IMR-90 (cell line): ENCODE measurements around the gene MAP2K5. TPM values are rescaled to one million over a fixed set of nuclear protein-coding genes. Genes with fewer than 3 reads are reported as not detected.

ENCODE experiments used
- ATAC-seq: fragments of 200-7000 bp; cut with Tn5 transposase; 2 replicates; pipeline ENCODE4 v1.9.1; 2020; ENCODE audit warnings: low read depth, mild to moderate bottlenecking, moderate library complexity
- BruUV-seq: library from RNA; stranded (reverse); fragments of 400-500 nt; replicated peaks from 2 replicates; lab custom pipeline; 2021; lab: Mats Ljungman, UMichigan
- CTCF ChIA-PET: fragments of 300-600 bp; formaldehyde crosslinking; extraction: SDS; loops from one replicate; lab custom pipeline; 2021; ENCODE audit warnings: antibody characterized with exemption; lab: Yijun Ruan, JAX
- POLR2A ChIA-PET: fragments of 300-600 bp; sonication (Branson Sonifier 250); formaldehyde crosslinking; loops from one replicate; lab custom pipeline; 2022; ENCODE audit warnings: antibody characterized with exemption; ENCODE audit not compliant: unreplicated experiment; lab: Charles Lee
- DNase-seq: peaks from one replicate; pipeline ENCODE4 v3.0.0; 2013
- H2AFZ ChIP-seq: replicated peaks from 2 replicates; pipeline ENCODE3; 2013; ENCODE audit warnings: low read length, mild to moderate bottlenecking; ENCODE audit not compliant: poor library complexity
- H2AK5ac ChIP-seq: 2 replicates; pipeline ENCODE4 v1.6.1; 2013; ENCODE audit warnings: low read depth, low read length, inconsistent platforms
- H2AK9ac ChIP-seq: replicated peaks from 2 replicates; pipeline ENCODE3; 2013; ENCODE audit warnings: mild to moderate bottlenecking, low read depth, low read length, moderate library complexity; ENCODE audit not compliant: poor library complexity
- H2BK120ac ChIP-seq: 2 replicates; pipeline ENCODE4 v1.6.1; 2013; ENCODE audit warnings: low read depth, low read length, inconsistent platforms
- H2BK15ac ChIP-seq: 3 replicates; pipeline ENCODE4 v1.6.1; 2013; ENCODE audit warnings: low read depth, low read length, inconsistent platforms
- H2BK20ac ChIP-seq: 2 replicates; pipeline ENCODE4 v1.6.1; 2013; ENCODE audit warnings: low read depth, mild to moderate bottlenecking, inconsistent platforms, low read length, moderate library complexity
- H2BK5ac ChIP-seq: 2 replicates; pipeline ENCODE4 v1.6.1; 2013; ENCODE audit warnings: mild to moderate bottlenecking, low read depth, low read length, inconsistent platforms; ENCODE audit not compliant: poor library complexity, severe bottlenecking
- H3K14ac ChIP-seq: replicated peaks from 2 replicates; pipeline ENCODE4 v1.6.1; 2013; ENCODE audit warnings: low read depth, low read length, inconsistent platforms
- H3K18ac ChIP-seq: 2 replicates; pipeline ENCODE4 v1.6.1; 2013; ENCODE audit warnings: low read depth, low read length, control low read depth
- H3K23ac ChIP-seq: 2 replicates; pipeline ENCODE4 v1.6.1; 2013; ENCODE audit warnings: low read depth, low read length, inconsistent platforms
- H3K27ac ChIP-seq: 2 replicates; pipeline ENCODE4 v1.5.1; 2013; ENCODE audit warnings: mild to moderate bottlenecking, control low read depth, low read length; ENCODE audit not compliant: insufficient read depth
- H3K27me3 ChIP-seq: 2 replicates; pipeline ENCODE4 v1.6.1; 2013; ENCODE audit warnings: low read length; ENCODE audit not compliant: control insufficient read depth, insufficient read depth
- H3K36me3 ChIP-seq: 2 replicates; pipeline ENCODE4 v1.6.1; 2013; ENCODE audit warnings: low read length, mixed read lengths; ENCODE audit not compliant: control insufficient read depth, insufficient read depth
- H3K4ac ChIP-seq: 2 replicates; pipeline ENCODE4 v1.6.1; 2013; ENCODE audit warnings: low read depth, low read length, inconsistent platforms
- H3K4me1 ChIP-seq: 2 replicates; pipeline ENCODE4 v1.6.1; 2013; ENCODE audit warnings: low read length, mixed read lengths; ENCODE audit not compliant: control insufficient read depth, insufficient read depth
- H3K4me2 ChIP-seq: 2 replicates; pipeline ENCODE4 v1.6.1; 2013; ENCODE audit warnings: low read depth, mild to moderate bottlenecking, control low read depth, low read length, moderate library complexity
- H3K4me3 ChIP-seq: 2 replicates; pipeline ENCODE4 v1.5.1; 2013; ENCODE audit warnings: low read depth, mild to moderate bottlenecking, control low read depth, low read length, moderate library complexity; ENCODE audit not compliant: insufficient read depth
- H3K56ac ChIP-seq: 2 replicates; pipeline ENCODE4 v1.6.1; 2013; ENCODE audit warnings: low read length, inconsistent platforms; ENCODE audit not compliant: insufficient read depth; ENCODE audit errors: extremely low read depth
- H3K79me1 ChIP-seq, 2 experiments: 2 replicates each; pipeline ENCODE4 v1.6.1; 2013; ENCODE audit warnings: low read length in 2 of 2, inconsistent platforms in 1 of 2, low read depth in 1 of 2
- H3K9ac ChIP-seq: 2 replicates; pipeline ENCODE4 v1.6.1; 2013; ENCODE audit warnings: low read depth, low read length, control low read depth
- H3K9me1 ChIP-seq: 2 replicates; pipeline ENCODE4 v1.6.1; 2013; ENCODE audit warnings: low read length, inconsistent platforms; ENCODE audit not compliant: insufficient read depth
- H3K9me3 ChIP-seq: 2 replicates; pipeline ENCODE4 v1.6.1; 2013; ENCODE audit warnings: low read length; ENCODE audit not compliant: control insufficient read depth, insufficient read depth
- H4K20me1 ChIP-seq: 2 replicates; pipeline ENCODE4 v1.6.1; 2013; ENCODE audit warnings: low read length, inconsistent platforms; ENCODE audit not compliant: insufficient read depth
- H4K5ac ChIP-seq: 2 replicates; pipeline ENCODE4 v1.6.1; 2013; ENCODE audit warnings: mild to moderate bottlenecking, low read depth, low read length, control low read depth
- H4K8ac ChIP-seq, 2 experiments: 2 replicates each; pipeline ENCODE4 v1.6.1; 2013; ENCODE audit warnings: low read depth in 2 of 2, low read length in 2 of 2, control low read depth in 1 of 2, inconsistent platforms in 1 of 2
- H4K91ac ChIP-seq: 2 replicates; pipeline ENCODE4 v1.6.1; 2013; ENCODE audit warnings: low read depth, low read length, inconsistent platforms; ENCODE audit not compliant: insufficient read depth
- BHLHE40 ChIP-seq: fragments of 150-350 bp; IDR thresholded peaks from 2 replicates; pipeline ENCODE4 v1.6.1; 2016; ENCODE audit warnings: mild to moderate bottlenecking, low read depth, low read length
- CEBPB ChIP-seq: IDR thresholded peaks from 2 replicates; pipeline ENCODE4 v1.6.1; 2012; ENCODE audit warnings: low read depth, low read length, improper control_type of control experiment
- CHD1 ChIP-seq: IDR thresholded peaks from 2 replicates; pipeline ENCODE4 v1.6.1; 2012; ENCODE audit warnings: low read depth, low read length, improper control_type of control experiment
- FOS ChIP-seq: fragments of 150-350 bp; IDR thresholded peaks from 2 replicates; pipeline ENCODE4 v1.6.1; 2016; ENCODE audit warnings: low read depth, low read length
- MAFK ChIP-seq: IDR thresholded peaks from 2 replicates; pipeline ENCODE4 v1.6.1; 2012; ENCODE audit warnings: low read depth, low read length, improper control_type of control experiment
- MAZ ChIP-seq: IDR thresholded peaks from 2 replicates; pipeline ENCODE4 v1.6.1; 2012; ENCODE audit warnings: low read depth, mild to moderate bottlenecking, low read length, improper control_type of control experiment, moderate library complexity, borderline replicate concordance
- NFE2L2 ChIP-seq: fragments of 150-350 bp; IDR thresholded peaks from 2 replicates; pipeline ENCODE4 v1.6.1; 2016; ENCODE audit warnings: low read depth, mild to moderate bottlenecking, low read length
- POLR2A ChIP-seq: IDR thresholded peaks from 2 replicates; pipeline ENCODE4 v1.6.1; 2012; ENCODE audit warnings: mild to moderate bottlenecking, low read depth, low read length
- RAD21 ChIP-seq: IDR thresholded peaks from 2 replicates; pipeline ENCODE4 v1.6.1; 2012; ENCODE audit warnings: low read length, improper control_type of control experiment
- RCOR1 ChIP-seq: IDR thresholded peaks from 2 replicates; pipeline ENCODE4 v1.6.1; 2012; ENCODE audit warnings: mild to moderate bottlenecking, low read length, improper control_type of control experiment; ENCODE audit not compliant: insufficient replicate concordance
- SMC3 ChIP-seq: fragments of 150-350 bp; IDR thresholded peaks from 2 replicates; pipeline ENCODE4 v1.6.1; 2016; ENCODE audit warnings: low read depth, mild to moderate bottlenecking, antibody characterized with exemption, low read length, moderate library complexity
- WGBS, 2 experiments: methylation state at CpG; one replicate each; pipeline versions ENCODE4 v1.1.5 to v1.1.7; 2013; ENCODE audit warnings: missing lambda C conversion rate in 2 of 2; ENCODE audit not compliant: insufficient read length in 1 of 2; ENCODE audit errors: extremely low coverage in 2 of 2; 5-methylcytosine and 5-hydroxymethylcytosine counted together
- dilution Hi-C: fragments of 300-500 bp; cut with HindIII; formaldehyde crosslinking; loops from one replicate; pipeline ENCODE4 v1.14.3; 2018; ENCODE audit warnings: low sequenced_read_pairs; ENCODE audit not compliant: unreplicated experiment
- in situ Hi-C: fragments of 300-500 bp; cut with MboI; formaldehyde crosslinking; loops from 3 replicates; pipeline ENCODE4 v1.14.3; 2019; ENCODE audit warnings: low sequenced_read_pairs, inconsistent platforms, mixed read lengths
- intact Hi-C: fragments of 100-400 bp; cut with micrococcal nuclease; formaldehyde crosslinking; loops from 2 replicates; pipeline ENCODE4 v1.10.0; 2022
- polyA plus RNA-seq, 3 experiments: library from polyadenylated mRNA; depleted of rRNA; stranded (reverse); fragments of >200 nt; gene quantifications; 2 replicates each; pipeline ENCODE4 v1.2.3, GENCODE V29; 2012; ENCODE audit warnings: low replicate concordance in 1 of 3
- total RNA-seq: library from RNA; depleted of rRNA; stranded (reverse); fragments of >200 nt; gene quantifications from 2 replicates; pipeline ENCODE4 v1.2.3, GENCODE V29; 2012
- TF ChIP-seq, protein P1 (sequence below): fragments of 150-350 bp; IDR thresholded peaks from 2 replicates; pipeline ENCODE4 v1.6.1; 2017; ENCODE audit warnings: mild to moderate bottlenecking, antibody characterized with exemption, low read length, low read depth
- TF ChIP-seq, protein P2 (sequence below): fragments of 150-350 bp; IDR thresholded peaks from 2 replicates; pipeline ENCODE4 v1.6.1; 2016; ENCODE audit warnings: low read depth, mild to moderate bottlenecking, low read length, moderate library complexity, borderline replicate concordance

MAP2K5 gene
- total and polyA plus RNA-seq, 2 of the 4 experiments (the other 2 are of a cell fraction): 1.6 to 6.1 TPM

DNA sequence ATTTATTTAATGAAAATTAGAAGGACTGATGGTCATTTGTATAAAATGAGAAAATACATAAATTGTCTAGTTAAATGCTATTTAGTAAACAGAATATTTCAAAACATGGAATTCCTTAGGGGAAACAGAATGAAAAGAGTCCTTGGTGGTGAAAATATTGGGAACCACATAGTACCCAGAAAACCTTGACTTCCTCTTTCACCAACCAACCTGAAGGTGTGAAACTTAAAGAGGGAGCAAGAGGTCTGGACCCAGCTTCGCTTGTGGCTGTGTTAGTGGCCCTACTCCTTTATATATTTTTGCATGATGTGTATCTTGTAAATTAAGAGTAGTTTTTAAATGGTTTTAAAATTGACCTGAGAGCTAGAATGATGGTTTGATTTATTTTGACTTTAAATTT, 64.2 kb downstream of the MAP2K5 start:
- H2BK120ac ChIP-seq: no peak overlapping the region
- no peaks in the 10 kb centered on the region for H3K36me3 ChIP-seq
- no peak overlapping the region for H2AFZ ChIP-seq
- no peak overlapping the region for H3K9ac ChIP-seq
- no peak overlapping the region for H3K18ac ChIP-seq
- no peak overlapping the region for H2AK9ac ChIP-seq
- peaks cover 3% of the 10 kb centered on the region; the same call in 1 of the 2 replicates for H3K4me1 ChIP-seq
- TF ChIP-seq MAFK (no peak), RAD21 (no peak), BHLHE40 (no peak), RCOR1 (no peak), SMC3 (no peak), POLR2A (no peak), CEBPB (no peak), NFE2L2 (no peak), MAZ (no peak), CHD1 (no peak), FOS (no peak)
- TF ChIP-seq, protein P1, sequence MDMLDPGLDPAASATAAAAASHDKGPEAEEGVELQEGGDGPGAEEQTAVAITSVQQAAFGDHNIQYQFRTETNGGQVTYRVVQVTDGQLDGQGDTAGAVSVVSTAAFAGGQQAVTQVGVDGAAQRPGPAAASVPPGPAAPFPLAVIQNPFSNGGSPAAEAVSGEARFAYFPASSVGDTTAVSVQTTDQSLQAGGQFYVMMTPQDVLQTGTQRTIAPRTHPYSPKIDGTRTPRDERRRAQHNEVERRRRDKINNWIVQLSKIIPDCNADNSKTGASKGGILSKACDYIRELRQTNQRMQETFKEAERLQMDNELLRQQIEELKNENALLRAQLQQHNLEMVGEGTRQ: no peak
- TF ChIP-seq, protein P2, sequence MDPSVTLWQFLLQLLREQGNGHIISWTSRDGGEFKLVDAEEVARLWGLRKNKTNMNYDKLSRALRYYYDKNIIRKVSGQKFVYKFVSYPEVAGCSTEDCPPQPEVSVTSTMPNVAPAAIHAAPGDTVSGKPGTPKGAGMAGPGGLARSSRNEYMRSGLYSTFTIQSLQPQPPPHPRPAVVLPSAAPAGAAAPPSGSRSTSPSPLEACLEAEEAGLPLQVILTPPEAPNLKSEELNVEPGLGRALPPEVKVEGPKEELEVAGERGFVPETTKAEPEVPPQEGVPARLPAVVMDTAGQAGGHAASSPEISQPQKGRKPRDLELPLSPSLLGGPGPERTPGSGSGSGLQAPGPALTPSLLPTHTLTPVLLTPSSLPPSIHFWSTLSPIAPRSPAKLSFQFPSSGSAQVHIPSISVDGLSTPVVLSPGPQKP: no peak
- no peak overlapping the region for H3K27ac ChIP-seq
- peaks cover 5% of the 10 kb centered on the region; the same call in 1 of the 2 replicates for H3K9me1 ChIP-seq
- H4K20me1 ChIP-seq: no peaks in the 10 kb centered on the region
- no peak overlapping the region for H3K14ac ChIP-seq
- no CpG with 5 or more reads among the region's 1 CpG for whole genome bisulfite sequencing, 2 experiments
- no peak overlapping the region for H3K4me3 ChIP-seq
- H3K79me1 ChIP-seq: no peaks in the 10 kb centered on the region
- ChIA-PET CTCF (no interaction called here), POLR2A (no interaction called here)
- no peak overlapping the region for H3K4me2 ChIP-seq
- dilution Hi-C loops (no loop called here), in situ Hi-C loops (no loop called here), intact Hi-C loops (no loop called here)
- H3K27me3 ChIP-seq: no peaks in the 10 kb centered on the region
- H3K9me3 ChIP-seq: no peaks in the 10 kb centered on the region
- no peak overlapping the region for H2BK20ac ChIP-seq
- no peak overlapping the region for H4K8ac ChIP-seq
- no peak overlapping the region for H3K23ac ChIP-seq
- no peak overlapping the region for H4K91ac ChIP-seq
- BruUV-seq: no TSS peak
- no peak overlapping the region for H4K5ac ChIP-seq
- H3K4ac ChIP-seq: no peak overlapping the region
- H2BK15ac ChIP-seq: no peak overlapping the region
- DNase-seq: no peak
- ATAC-seq: no peak
- no peak overlapping the region for H2AK5ac ChIP-seq
- H3K56ac ChIP-seq: no peak overlapping the region
- H2BK5ac ChIP-seq: no peak overlapping the region
